Measurements from ENCODE around the gene SLC16A14.

- TF ChIP-seq EZH2 (IDR thresholded peaks at IDR 0.05; ENCODE audit: low read length, unreplicated experiment) (no peak), EZH2phosphoT487 (IDR thresholded peaks at IDR 0.05; ENCODE audit: borderline replicate concordance, low read length) (no peak)
- TF ChIP-seq, protein P1, sequence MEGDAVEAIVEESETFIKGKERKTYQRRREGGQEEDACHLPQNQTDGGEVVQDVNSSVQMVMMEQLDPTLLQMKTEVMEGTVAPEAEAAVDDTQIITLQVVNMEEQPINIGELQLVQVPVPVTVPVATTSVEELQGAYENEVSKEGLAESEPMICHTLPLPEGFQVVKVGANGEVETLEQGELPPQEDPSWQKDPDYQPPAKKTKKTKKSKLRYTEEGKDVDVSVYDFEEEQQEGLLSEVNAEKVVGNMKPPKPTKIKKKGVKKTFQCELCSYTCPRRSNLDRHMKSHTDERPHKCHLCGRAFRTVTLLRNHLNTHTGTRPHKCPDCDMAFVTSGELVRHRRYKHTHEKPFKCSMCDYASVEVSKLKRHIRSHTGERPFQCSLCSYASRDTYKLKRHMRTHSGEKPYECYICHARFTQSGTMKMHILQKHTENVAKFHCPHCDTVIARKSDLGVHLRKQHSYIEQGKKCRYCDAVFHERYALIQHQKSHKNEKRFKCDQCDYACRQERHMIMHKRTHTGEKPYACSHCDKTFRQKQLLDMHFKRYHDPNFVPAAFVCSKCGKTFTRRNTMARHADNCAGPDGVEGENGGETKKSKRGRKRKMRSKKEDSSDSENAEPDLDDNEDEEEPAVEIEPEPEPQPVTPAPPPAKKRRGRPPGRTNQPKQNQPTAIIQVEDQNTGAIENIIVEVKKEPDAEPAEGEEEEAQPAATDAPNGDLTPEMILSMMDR (conservative IDR thresholded peaks at IDR 0.05; ENCODE audit: low read depth, low read length), result no peak
These were observed 16.4 kb downstream of the SLC16A14 start for GRCh38 chr2:230052299-230052698.
